Tracheal epithelial cell (primary cell): ENCODE data around the gene HOPX. TPM values are rescaled to one million over a fixed set of nuclear protein-coding genes. Genes with fewer than 3 reads are reported as not detected.

Experiments used
- total RNA-seq: library from RNA; depleted of rRNA; stranded (reverse); fragments of >200 nt; gene quantifications from 2 replicates; pipeline ENCODE4 v1.2.1, GENCODE V29; 2014

The HOPX gene, protein sequence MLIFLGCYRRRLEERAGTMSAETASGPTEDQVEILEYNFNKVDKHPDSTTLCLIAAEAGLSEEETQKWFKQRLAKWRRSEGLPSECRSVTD
- total RNA-seq, result 19.8 and 50.3 TPM in 2 replicates

GRCh38 chr4:56681158-56681852 lies at the start of gene HOPX:
TSS of gene HOPX (minus strand) at chr4:56681296. CDS start at chr4:56657816, 23,480 bp downstream.

Other genes starting within 250 kb of the HOPX start
- gene PPAT, start 245.7 kb downstream of the HOPX start, total RNA-seq, result 26.0 and 39.6 TPM in 2 replicates
- gene PAICS, start 245.0 kb downstream of the HOPX start, total RNA-seq, result 43.4 and 58.2 TPM in 2 replicates
- 68.8 and 72.8 TPM in 2 replicates for gene SRP72, start 213.7 kb downstream of the HOPX start, total RNA-seq
- gene ARL9, start 175.5 kb downstream of the HOPX start, total RNA-seq, result 0.43 TPM in 1 of 2 replicates, not detected in the other
- not detected in 2 replicates for gene SPINK2, start 140.4 kb upstream of the HOPX start, total RNA-seq
- 21.1 and 21.7 TPM in 2 replicates for gene REST, start 226.6 kb upstream of the HOPX start, total RNA-seq